ENCODE results near the gene IPCEF1. TPM values are rescaled to one million over a fixed set of nuclear protein-coding genes. Genes with fewer than 3 reads are reported as not detected.

The IPCEF1 gene
- total and polyA plus RNA-seq, 4 donors, result 0.85 to 18.1 (median 3.6) TPM

GRCh38 chr6:154230393-154230792 is 126.2 kb downstream of the IPCEF1 start:
- TF ChIP-seq CTCF (IDR thresholded peaks at IDR 0.05; ENCODE audit: control extremely low read depth, extremely low read depth), result no peak
- no peaks in the 10 kb centered on the region for H3K4me1 ChIP-seq (ENCODE audit: control insufficient read depth in 5 of 5, insufficient read depth in 5 of 5, low read length in 5 of 5)
- H3K9ac ChIP-seq (ENCODE audit: insufficient read depth in 1 of 2, low read length in 2 of 2), result no peak overlapping the region
- WGBS, 2 donors, result 80 to 91% methylated on average over 3 of the region's 3 CpGs
- no peak overlapping the region for H3K27ac ChIP-seq (ENCODE audit: low read depth in 1 of 2, low read length in 1 of 2)
- no peaks in the 10 kb centered on the region for H3K27me3 ChIP-seq (ENCODE audit: control insufficient read depth in 3 of 3, insufficient read depth in 3 of 3, low read length in 2 of 3)
- ATAC-seq (ENCODE audit: insufficient read depth, low FRiP score) (no peak), DNase-seq (no peak)
- H3K36me3 ChIP-seq (ENCODE audit: control insufficient read depth in 4 of 4, insufficient read depth in 4 of 4, low read length in 4 of 4), result no peaks in the 10 kb centered on the region
- H3K9me3 ChIP-seq (ENCODE audit: control insufficient read depth in 4 of 4, insufficient read depth in 3 of 4, low read length in 3 of 4), result no peaks in the 10 kb centered on the region
- H3K4me3 ChIP-seq, result no peak overlapping the region

- Histone ChIP-seq H3K27ac (ENCODE audit: low read depth in 1 of 2, low read length in 1 of 2) (no peak overlapping the region), H3K27me3 (ENCODE audit: control insufficient read depth in 3 of 3, insufficient read depth in 3 of 3, low read length in 2 of 3) (no peaks in the 10 kb centered on the region), H3K9ac (ENCODE audit: insufficient read depth in 1 of 2, low read length in 2 of 2) (no peak overlapping the region), H3K4me1 (ENCODE audit: control insufficient read depth in 5 of 5, insufficient read depth in 5 of 5, low read length in 5 of 5) (no peaks in the 10 kb centered on the region), H3K36me3 (ENCODE audit: control insufficient read depth in 4 of 4, insufficient read depth in 4 of 4, low read length in 4 of 4) (no peaks in the 10 kb centered on the region), H3K4me3 (no peak overlapping the region), H3K9me3 (ENCODE audit: control insufficient read depth in 4 of 4, insufficient read depth in 3 of 4, low read length in 3 of 4) (no peaks in the 10 kb centered on the region)
- 71 to 78% methylated on average over 6 of the region's 6 CpGs for WGBS, 2 donors
- no peak for ATAC-seq (ENCODE audit: insufficient read depth, low FRiP score)
- TF ChIP-seq CTCF (IDR thresholded peaks at IDR 0.05; ENCODE audit: control extremely low read depth, extremely low read depth), result no peak
- DNase-seq, result no peak
Observed at GRCh38 chr6:154229786-154230185, 126.8 kb downstream of the IPCEF1 start.

- H3K4me3 ChIP-seq, result no peak overlapping the region
- H3K36me3 ChIP-seq (ENCODE audit: control insufficient read depth in 4 of 4, insufficient read depth in 4 of 4, low read length in 4 of 4), result no peaks in the 10 kb centered on the region
- no peaks in the 10 kb centered on the region for H3K27me3 ChIP-seq (ENCODE audit: control insufficient read depth in 3 of 3, insufficient read depth in 3 of 3, low read length in 2 of 3)
- H3K4me1 ChIP-seq (ENCODE audit: control insufficient read depth in 5 of 5, insufficient read depth in 5 of 5, low read length in 5 of 5), result no peaks in the 10 kb centered on the region
- H3K27ac ChIP-seq (ENCODE audit: low read depth in 1 of 2, low read length in 1 of 2), result no peak overlapping the region
- H3K9me3 ChIP-seq (ENCODE audit: control insufficient read depth in 4 of 4, insufficient read depth in 3 of 4, low read length in 3 of 4), result no peaks in the 10 kb centered on the region
- H3K9ac ChIP-seq (ENCODE audit: insufficient read depth in 1 of 2, low read length in 2 of 2), result no peak overlapping the region
- TF ChIP-seq CTCF (IDR thresholded peaks at IDR 0.05; ENCODE audit: control extremely low read depth, extremely low read depth), result no peak
- ATAC-seq (ENCODE audit: insufficient read depth, low FRiP score), result no peak
- 89 to 97% methylated on average over 4 of the region's 4 CpGs for WGBS, 2 donors
- DNase-seq, result no peak
Observed at GRCh38 chr6:154228521-154228905, 128.1 kb downstream of the IPCEF1 start.

GRCh38 chr6:154227862-154228520 is 128.6 kb downstream of the IPCEF1 start:
- Histone ChIP-seq H3K27me3 (ENCODE audit: control insufficient read depth in 3 of 3, insufficient read depth in 3 of 3, low read length in 2 of 3) (no peaks in the 10 kb centered on the region), H3K4me3 (no peak overlapping the region), H3K36me3 (ENCODE audit: control insufficient read depth in 4 of 4, insufficient read depth in 4 of 4, low read length in 4 of 4) (no peaks in the 10 kb centered on the region), H3K27ac (ENCODE audit: low read depth in 1 of 2, low read length in 1 of 2) (no peak overlapping the region), H3K9ac (ENCODE audit: insufficient read depth in 1 of 2, low read length in 2 of 2) (no peak overlapping the region), H3K4me1 (ENCODE audit: control insufficient read depth in 5 of 5, insufficient read depth in 5 of 5, low read length in 5 of 5) (no peaks in the 10 kb centered on the region), H3K9me3 (ENCODE audit: control insufficient read depth in 4 of 4, insufficient read depth in 3 of 4, low read length in 3 of 4) (no peaks in the 10 kb centered on the region)
- no peak for DNase-seq
- 90% methylated on average over 7 of the region's 7 CpGs for WGBS, 2 donors
- no peak for ATAC-seq (ENCODE audit: insufficient read depth, low FRiP score)
- no peak for TF ChIP-seq CTCF (IDR thresholded peaks at IDR 0.05; ENCODE audit: control extremely low read depth, extremely low read depth)
